ENCODE measurements around the gene PYGL. TPM values are rescaled to one million over a fixed set of nuclear protein-coding genes. Genes with fewer than 3 reads are reported as not detected.

The PYGL gene
- total and polyA plus RNA-seq, 2 experiments from 2014 or later = 57.6 to 93.8 TPM

DNA sequence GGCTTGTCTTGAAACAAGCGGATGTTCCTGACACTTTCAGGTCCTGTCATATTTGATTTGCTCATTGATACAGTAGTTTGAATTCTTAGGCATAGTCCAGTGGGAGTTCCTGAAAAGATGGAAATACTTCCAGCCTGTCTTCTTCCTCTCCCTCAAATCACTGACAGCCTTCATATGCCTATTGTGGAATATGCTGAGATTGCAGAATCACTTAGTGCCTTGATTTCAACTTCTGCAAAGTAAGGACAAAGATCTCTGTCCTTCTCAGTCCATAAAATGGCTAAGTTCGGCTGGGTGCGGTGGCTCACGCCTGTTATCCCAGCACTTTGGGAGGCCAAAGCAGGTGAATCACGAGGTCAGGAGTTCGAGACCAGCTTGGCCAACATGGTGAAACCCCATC lies 6.7 kb upstream of the PYGL start:
- Mint-ChIP-seq H3K36me3 (ENCODE audit: low read depth) (peaks cover 3% of the 10 kb centered on the region; the same call in 1 of the 3 replicates), H3K27me3 (ENCODE audit: insufficient read depth, low read depth, poor library complexity) (no peaks in the 10 kb centered on the region), H3K4me1 (peaks cover 16% of the 10 kb centered on the region), H3K9me3 (peaks cover under 1% of the 10 kb centered on the region; the same call in 1 of the 3 replicates), H3K4me3 (no peak overlapping the region), H3K27ac (no peak overlapping the region)
- H3K4me3 ChIP-seq = no peak overlapping the region
- H3K79me2 ChIP-seq (replicated peaks; ENCODE audit: insufficient read depth) = no peaks in the 10 kb centered on the region
- DNase-seq (ENCODE audit: low spot score) = no peak
- H3F3A ChIP-seq (replicated peaks; ENCODE audit: low read depth) = no peaks in the 10 kb centered on the region
- H3K36me3 ChIP-seq (ENCODE audit: insufficient read depth) = no peaks in the 10 kb centered on the region
- TF ChIP-seq CREB1 (CRISPR knock-in tag; IDR thresholded peaks at IDR 0.05; ENCODE audit: low read depth) (no peak), ZNF114 (CRISPR knock-in tag; IDR thresholded peaks at IDR 0.05) (no peak), JUNB (IDR thresholded peaks at IDR 0.05; ENCODE audit: unreplicated experiment) (no peak), ZNF331 (CRISPR knock-in tag; IDR thresholded peaks at IDR 0.05; ENCODE audit: low read depth) (no peak), ETS1 (IDR thresholded peaks at IDR 0.05) (no peak), POLR2AphosphoS5 (IDR thresholded peaks at IDR 0.05; ENCODE audit: low read depth) (no peak), NANOG (IDR thresholded peaks at IDR 0.05; ENCODE audit: borderline replicate concordance) (no peak), EZH2 (IDR thresholded peaks at IDR 0.05; ENCODE audit: low read depth, unreplicated experiment) (no peak), STAT1 (IDR thresholded peaks at IDR 0.05; ENCODE audit: unreplicated experiment) (no peak), EZH2phosphoT487 (IDR thresholded peaks at IDR 0.05; ENCODE audit: unreplicated experiment) (no peak)
- TF ChIP-seq, protein P1, sequence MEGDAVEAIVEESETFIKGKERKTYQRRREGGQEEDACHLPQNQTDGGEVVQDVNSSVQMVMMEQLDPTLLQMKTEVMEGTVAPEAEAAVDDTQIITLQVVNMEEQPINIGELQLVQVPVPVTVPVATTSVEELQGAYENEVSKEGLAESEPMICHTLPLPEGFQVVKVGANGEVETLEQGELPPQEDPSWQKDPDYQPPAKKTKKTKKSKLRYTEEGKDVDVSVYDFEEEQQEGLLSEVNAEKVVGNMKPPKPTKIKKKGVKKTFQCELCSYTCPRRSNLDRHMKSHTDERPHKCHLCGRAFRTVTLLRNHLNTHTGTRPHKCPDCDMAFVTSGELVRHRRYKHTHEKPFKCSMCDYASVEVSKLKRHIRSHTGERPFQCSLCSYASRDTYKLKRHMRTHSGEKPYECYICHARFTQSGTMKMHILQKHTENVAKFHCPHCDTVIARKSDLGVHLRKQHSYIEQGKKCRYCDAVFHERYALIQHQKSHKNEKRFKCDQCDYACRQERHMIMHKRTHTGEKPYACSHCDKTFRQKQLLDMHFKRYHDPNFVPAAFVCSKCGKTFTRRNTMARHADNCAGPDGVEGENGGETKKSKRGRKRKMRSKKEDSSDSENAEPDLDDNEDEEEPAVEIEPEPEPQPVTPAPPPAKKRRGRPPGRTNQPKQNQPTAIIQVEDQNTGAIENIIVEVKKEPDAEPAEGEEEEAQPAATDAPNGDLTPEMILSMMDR (conservative IDR thresholded peaks at IDR 0.05; ENCODE audit: low read depth in 2 of 2) = no peak
- TF ChIP-seq, protein P2, sequence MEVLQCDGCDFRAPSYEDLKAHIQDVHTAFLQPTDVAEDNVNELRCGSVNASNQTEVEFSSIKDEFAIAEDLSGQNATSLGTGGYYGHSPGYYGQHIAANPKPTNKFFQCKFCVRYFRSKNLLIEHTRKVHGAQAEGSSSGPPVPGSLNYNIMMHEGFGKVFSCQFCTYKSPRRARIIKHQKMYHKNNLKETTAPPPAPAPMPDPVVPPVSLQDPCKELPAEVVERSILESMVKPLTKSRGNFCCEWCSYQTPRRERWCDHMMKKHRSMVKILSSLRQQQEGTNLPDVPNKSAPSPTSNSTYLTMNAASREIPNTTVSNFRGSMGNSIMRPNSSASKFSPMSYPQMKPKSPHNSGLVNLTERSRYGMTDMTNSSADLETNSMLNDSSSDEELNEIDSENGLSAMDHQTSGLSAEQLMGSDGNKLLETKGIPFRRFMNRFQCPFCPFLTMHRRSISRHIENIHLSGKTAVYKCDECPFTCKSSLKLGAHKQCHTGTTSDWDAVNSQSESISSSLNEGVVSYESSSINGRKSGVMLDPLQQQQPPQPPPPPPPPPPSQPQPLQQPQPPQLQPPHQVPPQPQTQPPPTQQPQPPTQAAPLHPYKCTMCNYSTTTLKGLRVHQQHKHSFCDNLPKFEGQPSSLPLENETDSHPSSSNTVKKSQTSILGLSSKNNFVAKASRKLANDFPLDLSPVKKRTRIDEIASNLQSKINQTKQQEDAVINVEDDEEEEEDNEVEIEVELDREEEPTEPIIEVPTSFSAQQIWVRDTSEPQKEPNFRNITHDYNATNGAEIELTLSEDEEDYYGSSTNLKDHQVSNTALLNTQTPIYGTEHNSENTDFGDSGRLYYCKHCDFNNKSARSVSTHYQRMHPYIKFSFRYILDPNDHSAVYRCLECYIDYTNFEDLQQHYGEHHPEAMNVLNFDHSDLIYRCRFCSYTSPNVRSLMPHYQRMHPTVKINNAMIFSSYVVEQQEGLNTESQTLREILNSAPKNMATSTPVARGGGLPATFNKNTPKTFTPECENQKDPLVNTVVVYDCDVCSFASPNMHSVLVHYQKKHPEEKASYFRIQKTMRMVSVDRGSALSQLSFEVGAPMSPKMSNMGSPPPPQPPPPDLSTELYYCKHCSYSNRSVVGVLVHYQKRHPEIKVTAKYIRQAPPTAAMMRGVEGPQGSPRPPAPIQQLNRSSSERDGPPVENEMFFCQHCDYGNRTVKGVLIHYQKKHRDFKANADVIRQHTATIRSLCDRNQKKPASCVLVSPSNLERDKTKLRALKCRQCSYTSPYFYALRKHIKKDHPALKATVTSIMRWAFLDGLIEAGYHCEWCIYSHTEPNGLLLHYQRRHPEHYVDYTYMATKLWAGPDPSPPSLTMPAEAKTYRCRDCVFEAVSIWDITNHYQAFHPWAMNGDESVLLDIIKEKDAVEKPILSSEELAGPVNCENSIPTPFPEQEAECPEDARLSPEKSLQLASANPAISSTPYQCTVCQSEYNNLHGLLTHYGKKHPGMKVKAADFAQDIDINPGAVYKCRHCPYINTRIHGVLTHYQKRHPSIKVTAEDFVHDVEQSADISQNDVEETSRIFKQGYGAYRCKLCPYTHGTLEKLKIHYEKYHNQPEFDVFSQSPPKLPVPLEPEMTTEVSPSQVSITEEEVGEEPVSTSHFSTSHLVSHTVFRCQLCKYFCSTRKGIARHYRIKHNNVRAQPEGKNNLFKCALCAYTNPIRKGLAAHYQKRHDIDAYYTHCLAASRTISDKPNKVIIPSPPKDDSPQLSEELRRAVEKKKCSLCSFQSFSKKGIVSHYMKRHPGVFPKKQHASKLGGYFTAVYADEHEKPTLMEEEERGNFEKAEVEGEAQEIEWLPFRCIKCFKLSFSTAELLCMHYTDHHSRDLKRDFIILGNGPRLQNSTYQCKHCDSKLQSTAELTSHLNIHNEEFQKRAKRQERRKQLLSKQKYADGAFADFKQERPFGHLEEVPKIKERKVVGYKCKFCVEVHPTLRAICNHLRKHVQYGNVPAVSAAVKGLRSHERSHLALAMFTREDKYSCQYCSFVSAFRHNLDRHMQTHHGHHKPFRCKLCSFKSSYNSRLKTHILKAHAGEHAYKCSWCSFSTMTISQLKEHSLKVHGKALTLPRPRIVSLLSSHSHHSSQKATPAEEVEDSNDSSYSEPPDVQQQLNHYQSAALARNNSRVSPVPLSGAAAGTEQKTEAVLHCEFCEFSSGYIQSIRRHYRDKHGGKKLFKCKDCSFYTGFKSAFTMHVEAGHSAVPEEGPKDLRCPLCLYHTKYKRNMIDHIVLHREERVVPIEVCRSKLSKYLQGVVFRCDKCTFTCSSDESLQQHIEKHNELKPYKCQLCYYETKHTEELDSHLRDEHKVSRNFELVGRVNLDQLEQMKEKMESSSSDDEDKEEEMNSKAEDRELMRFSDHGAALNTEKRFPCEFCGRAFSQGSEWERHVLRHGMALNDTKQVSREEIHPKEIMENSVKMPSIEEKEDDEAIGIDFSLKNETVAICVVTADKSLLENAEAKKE (CRISPR knock-in tag; IDR thresholded peaks at IDR 0.05) = no peak
- TF ChIP-seq, protein P3, sequence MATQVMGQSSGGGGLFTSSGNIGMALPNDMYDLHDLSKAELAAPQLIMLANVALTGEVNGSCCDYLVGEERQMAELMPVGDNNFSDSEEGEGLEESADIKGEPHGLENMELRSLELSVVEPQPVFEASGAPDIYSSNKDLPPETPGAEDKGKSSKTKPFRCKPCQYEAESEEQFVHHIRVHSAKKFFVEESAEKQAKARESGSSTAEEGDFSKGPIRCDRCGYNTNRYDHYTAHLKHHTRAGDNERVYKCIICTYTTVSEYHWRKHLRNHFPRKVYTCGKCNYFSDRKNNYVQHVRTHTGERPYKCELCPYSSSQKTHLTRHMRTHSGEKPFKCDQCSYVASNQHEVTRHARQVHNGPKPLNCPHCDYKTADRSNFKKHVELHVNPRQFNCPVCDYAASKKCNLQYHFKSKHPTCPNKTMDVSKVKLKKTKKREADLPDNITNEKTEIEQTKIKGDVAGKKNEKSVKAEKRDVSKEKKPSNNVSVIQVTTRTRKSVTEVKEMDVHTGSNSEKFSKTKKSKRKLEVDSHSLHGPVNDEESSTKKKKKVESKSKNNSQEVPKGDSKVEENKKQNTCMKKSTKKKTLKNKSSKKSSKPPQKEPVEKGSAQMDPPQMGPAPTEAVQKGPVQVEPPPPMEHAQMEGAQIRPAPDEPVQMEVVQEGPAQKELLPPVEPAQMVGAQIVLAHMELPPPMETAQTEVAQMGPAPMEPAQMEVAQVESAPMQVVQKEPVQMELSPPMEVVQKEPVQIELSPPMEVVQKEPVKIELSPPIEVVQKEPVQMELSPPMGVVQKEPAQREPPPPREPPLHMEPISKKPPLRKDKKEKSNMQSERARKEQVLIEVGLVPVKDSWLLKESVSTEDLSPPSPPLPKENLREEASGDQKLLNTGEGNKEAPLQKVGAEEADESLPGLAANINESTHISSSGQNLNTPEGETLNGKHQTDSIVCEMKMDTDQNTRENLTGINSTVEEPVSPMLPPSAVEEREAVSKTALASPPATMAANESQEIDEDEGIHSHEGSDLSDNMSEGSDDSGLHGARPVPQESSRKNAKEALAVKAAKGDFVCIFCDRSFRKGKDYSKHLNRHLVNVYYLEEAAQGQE (IDR thresholded peaks at IDR 0.05; ENCODE audit: unreplicated experiment) = no peak
- ATAC-seq = no peak
- H3K27me3 ChIP-seq (ENCODE audit: insufficient read depth) = no peaks in the 10 kb centered on the region
- no peaks in the 10 kb centered on the region for H3K4me1 ChIP-seq (ENCODE audit: insufficient read depth)
- no peaks in the 10 kb centered on the region; the same call in 1 of the 2 replicates for H3K9me2 ChIP-seq (ENCODE audit: insufficient read depth)
- no peak overlapping the region for H3K27ac ChIP-seq (ENCODE audit: low read depth)
- H3K4me2 ChIP-seq = no peak overlapping the region
- H2AFZ ChIP-seq = no peak overlapping the region
- H4K20me1 ChIP-seq (replicated peaks; ENCODE audit: insufficient read depth) = no peaks in the 10 kb centered on the region

Measured in GM23338 (cell line).